GM18517 (cell line): ENCODE data around the gene AP4M1.

Source experiments
- ATAC-seq: cut with Tn5 transposase; IDR thresholded peaks from one replicate; pipeline ENCODE4 v1.9.1; 2021; ENCODE audit warnings: mild to moderate bottlenecking, moderate library complexity; ENCODE audit not compliant: unreplicated experiment

AP4M1 gene

DNA sequence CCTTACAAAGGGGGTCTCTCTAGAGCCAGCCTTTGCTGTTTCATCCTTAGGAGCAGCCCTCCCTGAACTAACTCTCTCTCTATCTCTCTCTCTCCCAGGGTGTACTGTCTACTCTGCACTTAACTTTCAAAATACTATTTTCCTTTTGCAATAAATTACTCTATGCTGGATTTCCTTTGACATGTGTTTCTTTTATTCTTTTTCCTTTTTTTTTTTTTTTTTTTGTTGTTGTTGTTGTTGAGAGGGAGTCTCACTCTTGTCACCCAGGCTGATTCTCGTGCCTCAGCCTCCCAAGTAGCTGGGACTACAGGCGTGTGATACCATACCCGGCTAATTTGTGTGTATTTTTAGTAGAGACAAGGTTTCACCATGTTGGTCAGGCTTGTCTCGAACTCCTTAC lies 18.5 kb upstream of the AP4M1 start:
- ATAC-seq: no peak

DNA sequence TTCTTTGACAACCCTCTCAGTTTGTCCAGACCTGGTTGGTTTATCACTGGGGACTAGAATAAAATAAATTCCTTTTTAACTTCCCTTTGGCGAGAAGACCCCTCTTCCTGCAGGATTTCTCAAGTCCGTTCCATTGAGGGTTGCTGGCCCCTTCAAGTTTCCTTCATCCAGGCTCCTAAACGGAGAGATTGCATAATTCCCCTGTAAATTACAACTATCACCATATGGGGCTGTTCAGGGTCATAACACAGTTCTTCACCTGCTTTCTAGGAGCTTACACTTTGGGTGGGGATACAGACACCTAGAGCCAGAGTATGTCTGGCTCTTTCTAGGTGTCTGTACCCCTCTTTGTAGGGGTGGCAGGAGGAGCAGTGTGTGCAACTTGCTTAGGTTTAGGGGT lies 15.9 kb upstream of the AP4M1 start:
- ATAC-seq: no peak

DNA sequence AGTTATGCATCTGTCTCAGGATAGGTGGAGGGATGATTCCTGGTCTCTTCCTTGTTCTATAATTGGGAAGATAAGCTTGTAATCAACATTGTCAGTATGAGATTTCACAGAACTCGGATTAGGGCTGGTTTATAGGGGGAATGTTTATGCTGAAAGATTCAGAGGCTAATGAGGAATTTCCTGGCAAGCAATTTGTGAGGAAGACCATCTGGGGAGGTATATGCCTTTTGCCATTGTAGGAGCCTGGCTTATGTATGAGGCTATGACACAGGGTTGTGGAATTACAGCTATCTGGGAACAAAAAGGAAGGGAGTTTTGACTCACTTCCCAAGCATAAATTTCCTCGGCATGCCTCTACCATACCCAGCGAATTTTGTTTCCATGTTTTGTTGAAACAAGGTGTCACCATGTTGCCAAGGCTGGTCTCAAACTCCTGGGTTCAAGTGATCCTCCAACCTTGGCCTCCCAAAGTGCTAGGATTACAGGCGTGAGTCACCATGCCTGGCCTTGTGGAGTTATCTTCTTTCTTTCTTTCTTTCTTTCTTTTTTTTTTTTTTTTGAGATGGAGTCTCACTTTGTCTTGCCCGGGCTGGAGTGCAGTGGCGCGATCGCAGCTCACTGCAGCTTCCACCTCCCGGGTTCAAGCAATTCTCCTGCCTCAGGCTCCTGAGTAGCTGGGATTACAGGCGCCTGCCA lies 14.2 kb upstream of the AP4M1 start:
- ATAC-seq: no peak

DNA sequence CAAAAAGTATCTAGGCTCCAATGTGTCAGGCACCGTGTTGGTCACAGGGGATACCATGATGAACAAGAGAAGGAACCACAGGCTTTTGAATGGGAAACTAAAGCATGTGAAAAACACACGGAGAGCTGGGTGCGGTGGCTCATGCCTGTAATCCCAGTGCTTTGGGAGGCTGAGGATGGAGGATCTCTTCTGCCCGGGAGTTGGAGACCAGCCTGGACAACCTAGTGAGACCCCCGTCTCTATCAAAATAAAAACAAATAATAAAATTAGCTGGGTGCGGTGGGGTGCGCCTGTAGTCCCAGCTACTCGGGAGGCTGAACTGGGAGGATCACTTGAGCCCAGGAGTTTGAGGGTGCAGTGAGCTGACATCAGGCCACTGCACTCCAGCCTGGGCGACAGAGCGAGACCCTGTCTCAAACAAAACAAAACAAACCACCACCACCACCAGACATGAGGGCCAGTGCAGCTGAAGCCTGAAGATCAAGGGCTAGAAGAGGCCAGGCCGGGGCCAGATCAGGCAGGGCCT lies 13.3 kb upstream of the AP4M1 start:
- ATAC-seq: no peak

DNA sequence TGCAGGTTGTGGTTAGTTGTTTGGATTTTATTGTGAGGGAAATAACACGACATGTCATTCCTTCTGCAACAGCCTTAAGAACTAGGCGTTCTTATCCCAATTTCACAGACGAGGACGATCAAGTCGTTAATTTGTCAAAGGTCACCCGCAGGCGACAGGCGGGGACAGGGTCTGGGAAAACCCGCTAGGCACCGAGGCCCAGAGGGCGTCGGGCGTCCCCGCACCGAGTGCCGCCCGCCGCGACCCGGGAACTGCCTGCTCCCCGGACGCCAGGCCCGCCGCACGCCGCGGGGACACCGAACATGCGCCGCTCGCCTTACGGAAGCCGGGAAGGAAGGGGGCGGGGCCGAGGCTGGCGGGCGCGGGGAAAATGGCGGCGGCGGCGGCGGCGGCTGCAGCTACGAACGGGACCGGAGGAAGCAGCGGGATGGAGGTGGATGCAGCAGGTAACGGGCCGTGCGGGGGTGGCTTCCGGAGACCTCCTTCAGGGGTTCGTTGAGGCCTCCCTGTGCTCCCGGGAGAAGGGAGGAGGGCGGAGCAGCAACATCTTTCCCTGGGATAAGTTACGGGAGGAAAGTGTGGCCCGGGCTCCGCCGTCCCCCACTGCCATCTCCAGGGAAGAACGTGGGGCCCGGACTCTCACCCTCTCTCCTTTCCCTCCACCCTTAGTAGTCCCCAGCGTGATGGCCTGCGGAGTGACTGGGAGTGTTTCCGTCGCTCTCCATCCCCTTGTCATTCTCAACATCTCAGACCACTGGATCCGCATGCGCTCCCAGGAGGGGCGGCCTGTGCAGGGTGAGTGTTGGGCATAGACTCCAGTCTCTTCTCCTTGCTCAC lies 12.6 kb upstream of the AP4M1 start, which contains the start of gene COPS6:
Gene COPS6 (plus strand): TSS at position 349 of the 837 bp plus-strand sequence. CDS start 22 bp downstream, at position 371.
- ATAC-seq: no peak

DNA sequence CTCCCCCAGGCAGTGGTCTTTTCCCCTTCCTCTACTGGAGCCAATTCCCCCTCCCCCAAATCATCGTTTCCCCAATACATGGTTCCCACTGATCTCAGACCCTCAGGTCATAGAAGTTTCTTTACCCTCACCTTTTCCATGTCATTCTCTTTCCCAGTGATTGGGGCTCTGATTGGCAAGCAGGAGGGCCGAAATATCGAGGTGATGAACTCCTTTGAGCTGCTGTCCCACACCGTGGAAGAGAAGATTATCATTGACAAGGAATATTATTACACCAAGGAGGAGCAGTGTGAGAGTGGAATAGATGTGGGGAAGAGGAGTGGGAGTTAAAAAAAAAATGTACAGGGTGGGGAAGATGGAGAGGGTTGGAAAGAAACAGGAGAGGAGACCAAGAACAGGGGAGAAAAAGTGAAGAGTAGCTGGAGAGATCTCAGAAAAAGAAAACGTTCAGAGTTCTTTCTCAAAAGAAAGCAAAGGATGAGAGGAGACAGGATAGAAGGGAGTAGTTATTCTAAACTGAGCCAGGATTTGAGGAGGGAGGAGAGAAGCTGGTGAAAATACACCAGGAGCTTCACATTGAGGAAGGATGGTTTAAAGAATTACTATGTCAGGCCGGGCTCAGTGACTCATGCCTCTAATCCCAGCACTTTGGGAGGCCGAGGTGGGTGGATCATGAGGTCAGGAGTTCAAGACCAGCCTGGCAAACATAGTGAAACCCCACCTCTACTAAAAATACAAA lies 11.8 kb upstream of the AP4M1 start:
- no peak for ATAC-seq

DNA sequence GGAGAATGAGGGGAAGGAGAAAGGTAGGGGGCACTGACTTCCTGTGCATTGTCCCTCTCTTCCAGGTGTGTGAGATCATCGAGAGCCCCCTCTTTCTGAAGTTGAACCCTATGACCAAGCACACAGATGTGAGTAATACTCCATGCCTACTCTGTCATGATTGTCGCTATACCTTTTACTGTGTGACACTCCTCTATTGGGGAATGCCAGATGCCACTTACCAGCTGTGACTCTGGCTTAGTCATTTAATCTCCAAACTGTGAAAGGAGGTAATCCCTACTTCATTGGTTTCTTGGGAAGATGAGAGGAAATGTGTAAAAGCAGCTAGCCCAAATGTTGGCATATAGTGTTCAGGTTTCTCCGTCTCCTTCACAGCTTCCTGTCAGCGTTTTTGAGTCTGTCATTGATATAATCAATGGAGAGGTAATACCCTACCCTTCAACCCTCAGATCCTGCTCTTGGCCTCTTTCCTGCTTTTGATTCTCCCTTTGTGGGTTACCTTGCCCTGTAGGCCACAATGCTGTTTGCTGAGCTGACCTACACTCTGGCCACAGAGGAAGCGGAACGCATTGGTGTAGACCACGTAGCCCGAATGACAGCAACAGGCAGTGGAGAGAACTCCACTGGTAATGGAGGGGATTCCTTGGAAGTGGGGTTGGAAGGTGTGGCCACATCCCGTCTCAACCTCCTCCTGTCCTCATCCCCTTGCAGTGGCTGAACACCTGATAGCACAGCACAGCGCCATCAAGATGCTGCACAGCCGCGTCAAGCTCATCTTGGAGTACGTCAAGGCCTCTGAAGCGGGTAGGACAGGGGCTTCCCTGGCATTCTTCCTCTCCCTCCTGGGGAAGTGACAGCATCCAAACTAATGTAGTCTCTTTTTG lies 10.7 kb upstream of the AP4M1 start:
- no peak for ATAC-seq

DNA sequence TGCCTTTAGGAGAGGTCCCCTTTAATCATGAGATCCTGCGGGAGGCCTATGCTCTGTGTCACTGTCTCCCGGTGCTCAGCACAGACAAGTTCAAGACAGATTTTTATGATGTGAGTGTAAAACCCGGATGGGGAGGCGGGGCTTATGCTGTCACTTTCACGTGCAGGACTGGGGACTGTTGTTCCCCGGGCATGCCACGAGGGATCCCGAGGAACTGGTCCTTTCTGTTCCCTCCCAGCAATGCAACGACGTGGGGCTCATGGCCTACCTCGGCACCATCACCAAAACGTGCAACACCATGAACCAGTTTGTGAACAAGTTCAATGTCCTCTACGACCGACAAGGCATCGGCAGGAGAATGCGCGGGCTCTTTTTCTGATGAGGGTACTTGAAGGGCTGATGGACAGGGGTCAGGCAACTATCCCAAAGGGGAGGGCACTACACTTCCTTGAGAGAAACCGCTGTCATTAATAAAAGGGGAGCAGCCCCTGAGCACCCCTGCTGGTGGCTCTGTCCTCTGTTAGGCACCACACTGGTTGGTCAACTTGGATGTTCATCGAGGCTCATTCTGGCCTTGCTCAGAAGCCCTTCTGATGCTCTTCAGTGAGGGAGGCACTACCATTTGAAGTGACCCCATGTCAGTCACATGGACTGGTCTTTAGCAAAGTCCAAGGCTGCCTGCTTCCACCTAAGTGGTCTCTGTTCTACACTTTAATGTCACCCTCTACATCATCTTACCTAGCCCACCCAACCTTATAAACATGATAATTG lies 9.8 kb upstream of the AP4M1 start:
- ATAC-seq: no peak

DNA sequence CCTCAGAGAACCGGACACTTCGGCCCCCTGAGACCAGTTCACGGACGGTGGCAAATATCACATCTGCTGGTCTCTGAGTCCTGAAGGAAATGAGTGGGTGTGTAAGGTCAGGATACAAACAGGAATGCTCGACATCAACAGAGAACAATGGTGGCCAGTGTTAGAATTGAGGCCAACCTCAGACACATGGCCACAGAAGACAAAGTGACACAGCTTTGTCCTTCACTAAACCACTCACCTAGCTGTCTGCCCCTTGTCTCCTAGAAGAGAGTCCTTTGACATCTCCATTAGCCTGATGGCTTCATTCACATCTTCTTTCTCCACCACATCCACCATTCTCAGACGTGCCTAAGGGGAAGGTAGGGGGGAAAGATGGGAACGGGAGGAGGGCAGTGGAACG lies 8.4 kb upstream of the AP4M1 start:
- no peak for ATAC-seq

DNA sequence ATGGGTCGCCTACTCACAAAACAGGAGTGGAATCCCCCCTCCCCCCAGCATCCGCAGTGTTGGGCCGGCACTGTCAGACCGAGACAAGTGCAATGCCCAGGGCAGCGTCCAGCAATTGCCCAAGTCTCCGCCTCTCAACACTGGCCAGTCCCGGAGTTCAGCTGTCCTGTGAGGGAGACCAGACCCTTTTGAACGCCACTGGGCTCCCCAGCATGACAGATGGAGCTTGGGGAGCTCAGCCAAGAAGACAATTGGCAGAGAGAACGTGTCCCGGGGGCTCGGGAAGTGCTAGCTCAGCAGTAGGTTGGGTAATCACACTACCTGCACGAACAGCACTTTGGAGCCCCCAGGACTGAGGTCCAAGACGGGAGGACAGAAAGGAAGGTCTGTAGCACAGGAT lies 7.9 kb upstream of the AP4M1 start:
- no peak for ATAC-seq

DNA sequence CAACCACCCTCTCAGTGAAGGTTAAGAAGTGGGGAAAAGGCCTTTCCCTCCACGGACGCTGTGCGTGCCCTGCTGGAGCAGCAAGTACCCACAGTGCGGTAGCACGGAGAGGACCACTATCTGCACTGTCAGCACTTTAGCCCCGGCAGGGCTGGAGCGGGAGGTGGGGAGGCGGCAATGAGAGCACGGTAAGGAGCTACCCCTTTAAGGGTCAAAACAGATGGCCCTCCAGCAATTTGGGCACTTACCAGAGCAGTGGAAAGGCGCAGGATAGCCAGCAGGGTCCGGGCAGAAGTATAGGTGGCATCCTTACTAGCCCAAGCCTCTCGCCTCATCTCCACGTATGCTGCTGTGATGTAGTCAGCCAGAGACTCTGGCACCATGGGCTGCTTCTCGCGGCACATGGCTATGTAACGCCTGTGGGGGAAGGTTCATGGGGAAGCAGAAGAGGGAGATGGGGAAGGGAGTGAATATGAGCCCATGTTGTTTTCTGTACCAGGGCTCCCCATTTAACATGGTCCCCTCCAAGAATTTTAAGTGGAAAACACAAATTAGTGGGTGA lies 7.4 kb upstream of the AP4M1 start:
- no peak for ATAC-seq

DNA sequence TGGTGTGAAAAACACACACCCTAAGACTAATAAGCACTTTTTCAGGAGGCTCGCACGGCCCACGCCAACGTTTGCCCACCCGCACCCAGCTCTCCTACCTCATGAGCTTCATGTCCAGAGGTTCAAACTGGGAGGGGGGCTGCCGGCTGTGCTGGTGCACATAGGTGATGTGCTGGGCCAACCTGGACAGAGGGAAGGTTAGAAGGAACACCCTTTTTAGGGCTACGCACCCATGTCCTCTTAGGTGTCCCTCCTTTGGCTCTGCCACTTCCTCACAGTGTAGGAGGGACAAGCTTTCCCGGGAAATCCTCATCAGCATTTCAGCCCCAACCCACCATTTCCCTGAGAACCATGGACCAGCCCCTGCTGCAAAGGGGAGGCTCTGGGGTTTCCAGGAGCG lies 6.2 kb upstream of the AP4M1 start:
- no peak for ATAC-seq

DNA sequence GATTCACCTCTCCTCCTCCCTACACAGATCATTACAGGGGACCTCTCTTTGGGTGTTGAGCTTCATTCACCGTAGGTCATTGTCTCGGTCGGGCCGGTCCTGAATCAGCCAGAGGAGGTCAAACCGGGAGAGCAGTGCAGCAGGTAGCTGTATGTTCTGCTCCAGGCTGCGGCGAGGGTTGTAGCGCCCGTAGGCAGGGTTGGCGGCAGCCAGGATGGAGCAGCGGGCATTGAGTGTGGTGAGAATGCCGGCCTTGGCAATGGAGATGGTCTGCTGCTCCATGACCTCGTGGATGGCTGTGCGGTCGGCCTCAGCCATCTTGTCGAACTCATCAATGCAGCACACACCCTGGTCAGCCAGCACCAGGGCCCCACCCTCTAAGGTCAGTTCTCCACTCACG lies 5.7 kb upstream of the AP4M1 start:
- ATAC-seq: no peak

DNA sequence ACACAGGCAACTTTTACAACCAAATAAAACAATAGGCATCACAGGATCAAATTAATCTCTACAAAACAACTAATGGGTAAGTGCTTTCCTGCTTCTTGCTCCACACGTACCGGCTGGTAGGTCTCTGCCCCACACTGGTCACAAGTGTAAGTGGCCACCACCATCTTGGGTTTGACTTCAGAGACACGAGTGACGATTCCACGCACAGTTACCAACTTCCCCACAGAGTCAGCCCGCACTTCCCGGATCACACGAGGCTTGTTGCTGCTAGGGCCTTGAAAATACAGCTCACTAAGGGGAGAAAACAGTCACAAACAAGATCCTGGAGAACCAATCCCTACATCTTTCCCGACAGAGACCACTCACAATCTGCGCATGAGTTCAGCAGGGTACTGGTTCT lies 2.5 kb upstream of the AP4M1 start:
- no peak for ATAC-seq

DNA sequence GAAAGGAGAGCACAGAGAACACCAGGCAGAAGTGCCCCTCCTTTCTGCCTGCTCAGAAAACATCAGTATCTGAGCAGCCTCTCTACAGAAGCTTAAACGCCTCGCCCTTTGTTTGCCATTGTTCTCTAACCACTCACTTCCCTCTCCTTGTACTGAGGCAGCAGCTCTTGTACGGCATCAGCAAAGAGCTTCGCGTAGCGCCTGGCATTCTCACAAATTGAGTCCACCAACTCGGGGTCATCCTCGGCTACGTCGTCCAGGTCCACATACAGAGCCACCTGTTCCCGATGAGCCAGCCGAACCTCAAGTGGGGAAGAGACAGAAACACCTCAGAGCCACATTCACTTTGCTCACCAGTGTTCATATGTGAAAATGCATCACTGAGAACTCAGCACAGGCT lies 2.0 kb upstream of the AP4M1 start:
- ATAC-seq: no peak

DNA sequence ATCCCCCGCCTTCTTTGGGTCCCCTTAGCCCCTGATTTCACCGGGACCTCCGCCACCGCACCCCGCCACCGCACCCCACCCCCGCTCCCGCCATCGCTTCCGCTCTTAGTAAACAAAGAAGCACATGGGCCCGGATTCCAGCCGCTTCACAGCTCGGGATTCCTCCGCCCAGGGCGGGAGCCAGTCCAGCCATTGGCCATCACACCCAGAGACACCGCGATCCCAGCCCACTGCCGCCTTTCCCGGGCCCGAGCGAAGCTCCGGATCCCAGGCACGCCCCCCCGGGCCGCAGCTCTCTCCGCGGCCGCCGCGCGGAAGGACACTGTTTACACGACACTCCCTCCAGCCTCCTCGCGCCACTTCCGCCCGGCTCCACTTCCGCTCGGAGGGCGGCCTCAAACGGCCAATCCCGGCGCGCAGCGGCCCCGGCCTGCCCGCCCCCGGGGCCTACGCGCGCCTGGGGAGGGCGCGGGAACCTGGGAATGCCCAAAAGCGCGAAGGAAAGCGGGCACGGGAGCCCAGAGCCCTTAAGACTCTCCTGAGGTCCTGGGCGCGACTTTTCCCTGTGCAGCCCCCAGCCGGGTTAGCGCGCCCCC lies 925 bp upstream of the AP4M1 start:
- ATAC-seq: peak; percentile 51

DNA sequence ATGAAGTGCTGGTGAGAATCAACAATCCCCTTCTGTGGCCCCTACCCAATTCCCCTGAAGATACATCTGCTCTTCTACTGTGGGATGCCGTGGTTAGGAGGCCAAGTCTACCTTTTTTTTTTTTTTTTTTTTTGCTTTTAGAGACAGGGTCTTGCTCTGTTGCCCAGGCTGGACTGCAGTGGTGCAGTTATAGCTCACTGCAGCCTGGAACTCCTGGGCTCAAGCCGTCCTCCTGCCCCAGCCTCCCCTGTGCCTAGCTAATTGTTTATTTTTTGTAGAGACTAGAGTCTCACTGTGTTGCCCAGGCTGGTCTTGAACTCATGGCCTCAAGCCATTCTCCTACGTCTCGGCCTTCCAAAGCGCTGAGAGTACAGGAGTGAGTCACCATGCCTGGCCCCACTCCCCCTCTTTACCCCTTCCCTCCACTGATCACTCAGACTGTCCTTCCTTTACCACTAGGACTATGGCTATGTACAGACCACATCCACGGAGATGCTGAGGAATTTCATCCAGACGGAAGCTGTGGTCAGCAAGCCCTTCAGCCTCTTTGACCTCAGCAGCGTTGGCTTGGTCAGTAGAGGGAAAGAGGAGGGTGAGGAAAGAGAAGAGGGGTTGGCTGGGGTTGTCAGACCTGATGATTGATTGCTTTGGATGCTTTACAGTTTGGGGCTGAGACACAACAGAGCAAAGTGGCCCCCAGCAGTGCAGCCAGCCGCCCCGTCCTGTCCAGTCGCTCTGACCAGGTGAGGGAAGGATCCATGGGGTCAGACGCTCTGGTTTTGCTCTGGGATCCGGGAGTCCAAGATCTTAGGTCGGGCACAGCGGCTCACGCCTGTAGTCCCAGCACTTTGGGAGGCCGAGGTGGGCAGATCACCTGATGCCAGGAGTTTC lies 1.8 kb downstream of the AP4M1 start:
- ATAC-seq: no peak

DNA sequence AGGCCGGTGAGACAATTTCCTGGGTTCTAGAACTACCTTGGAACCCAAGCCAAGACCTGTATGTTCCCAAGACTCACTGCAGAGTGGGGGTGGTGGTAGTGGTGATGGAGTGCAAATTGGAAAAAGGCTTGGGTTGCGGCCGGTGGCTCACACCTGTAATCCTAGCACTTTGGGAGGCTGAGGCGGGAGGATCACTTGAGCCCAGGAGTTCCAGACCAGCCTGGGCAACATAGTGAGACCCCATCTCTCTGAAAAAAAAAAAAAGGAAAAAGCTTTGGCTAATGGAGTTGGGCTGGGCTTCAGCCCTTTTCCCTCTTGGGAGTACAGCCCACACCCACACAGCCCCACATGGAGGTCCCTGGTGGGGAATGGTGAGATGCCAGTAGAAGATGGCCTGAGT lies 4.1 kb downstream of the AP4M1 start:
- no peak for ATAC-seq
